ENCODE measurements around the gene ACAA1. TPM values are rescaled to one million over a fixed set of nuclear protein-coding genes. Genes with fewer than 3 reads are reported as not detected.

Gene ACAA1
- total RNA-seq, 2 donors from 2014 or later: 40.1 to 43.7 TPM

GRCh38 chr3:38141173-38141951 is 4.4 kb upstream of the ACAA1 start:
- Mint-ChIP-seq H3K4me3 (no peak overlapping the region), H3K27ac (no peak overlapping the region), H3K4me1 (peaks cover 17% of the 10 kb centered on the region), H3K36me3 (ENCODE audit: low read depth) (peaks cover 12% of the 10 kb centered on the region), H3K27me3 (ENCODE audit: insufficient read depth) (peaks cover 4% of the 10 kb centered on the region), H3K9me3 (no peaks in the 10 kb centered on the region)
- no peak overlapping the region for H3K4me3 ChIP-seq (ENCODE audit: low read length)
- H3K9ac ChIP-seq (ENCODE audit: extremely low read depth, low read length, poor library complexity, severe bottlenecking): no peak overlapping the region
- no peak overlapping the region for H3K27ac ChIP-seq (ENCODE audit: low read depth, low read length)
- peak; percentile 43 for DNase-seq
- 91 to 100% methylated on average over 3 to 7 of the region's 7 CpGs for WGBS, 2 experiments (ENCODE audit: insufficient coverage in 1 of 2, insufficient read length in 1 of 2)
- no peak for TF ChIP-seq CTCF (conservative IDR thresholded peaks at IDR 0.05)
- H3K27me3 ChIP-seq (ENCODE audit: control insufficient read depth, insufficient read depth, low read length, poor library complexity, severe bottlenecking): no peaks in the 10 kb centered on the region
- H3K9me3 ChIP-seq (ENCODE audit: control insufficient read depth, low read length): peaks cover 5% of the 10 kb centered on the region
- peaks cover 10% of the 10 kb centered on the region for H3K36me3 ChIP-seq (ENCODE audit: control insufficient read depth, insufficient read depth, low read length)
- peaks cover 9% of the 10 kb centered on the region for H3K4me1 ChIP-seq (ENCODE audit: control insufficient read depth, insufficient read depth, low read length)

GRCh38 chr3:38140326-38141172 is 3.6 kb upstream of the ACAA1 start:
- H3K27me3 Mint-ChIP-seq (ENCODE audit: insufficient read depth): peaks cover 2% of the 10 kb centered on the region
- Histone ChIP-seq H3K4me3 (ENCODE audit: low read length) (no peak overlapping the region), H3K4me1 (ENCODE audit: control insufficient read depth, insufficient read depth, low read length) (peaks cover 9% of the 10 kb centered on the region), H3K9me3 (ENCODE audit: control insufficient read depth, low read length) (no peaks in the 10 kb centered on the region), H3K27ac (ENCODE audit: low read depth, low read length) (no peak overlapping the region), H3K36me3 (ENCODE audit: control insufficient read depth, insufficient read depth, low read length) (peaks cover 10% of the 10 kb centered on the region), H3K9ac (ENCODE audit: extremely low read depth, low read length, poor library complexity, severe bottlenecking) (no peak overlapping the region), H3K27me3 (ENCODE audit: control insufficient read depth, insufficient read depth, low read length, poor library complexity, severe bottlenecking) (no peaks in the 10 kb centered on the region)
- H3K9me3 Mint-ChIP-seq: no peaks in the 10 kb centered on the region
- H3K4me3 Mint-ChIP-seq: peak overlapping the region; percentile 85
- peaks cover 12% of the 10 kb centered on the region for H3K36me3 Mint-ChIP-seq (ENCODE audit: low read depth)
- 92 to 96% methylated on average over 9 to 13 of the region's 13 CpGs for WGBS, 2 experiments (ENCODE audit: insufficient coverage in 1 of 2, insufficient read length in 1 of 2)
- DNase-seq: peak; percentile 69
- H3K27ac Mint-ChIP-seq: no peak overlapping the region
- peaks cover 23% of the 10 kb centered on the region for H3K4me1 Mint-ChIP-seq
- peak; percentile 26 for TF ChIP-seq CTCF (conservative IDR thresholded peaks at IDR 0.05)

- Histone ChIP-seq H3K36me3 (ENCODE audit: control insufficient read depth, insufficient read depth, low read length) (peaks cover 16% of the 10 kb centered on the region), H3K4me1 (ENCODE audit: control insufficient read depth, insufficient read depth, low read length) (peaks cover 9% of the 10 kb centered on the region), H3K9me3 (ENCODE audit: control insufficient read depth, low read length) (no peaks in the 10 kb centered on the region), H3K27me3 (ENCODE audit: control insufficient read depth, insufficient read depth, low read length, poor library complexity, severe bottlenecking) (no peaks in the 10 kb centered on the region), H3K9ac (ENCODE audit: extremely low read depth, low read length, poor library complexity, severe bottlenecking) (no peak overlapping the region), H3K4me3 (ENCODE audit: low read length) (peak overlapping the region; percentile 88), H3K27ac (ENCODE audit: low read depth, low read length) (no peak overlapping the region)
- no peaks in the 10 kb centered on the region for H3K9me3 Mint-ChIP-seq
- DNase-seq: peak; percentile 43
- H3K4me1 Mint-ChIP-seq: peaks cover 31% of the 10 kb centered on the region
- TF ChIP-seq CTCF (conservative IDR thresholded peaks at IDR 0.05): no peak
- H3K36me3 Mint-ChIP-seq (ENCODE audit: low read depth): peaks cover 17% of the 10 kb centered on the region
- no peaks in the 10 kb centered on the region for H3K27me3 Mint-ChIP-seq (ENCODE audit: insufficient read depth)
- H3K4me3 Mint-ChIP-seq: peak overlapping the region; percentile 85
- H3K27ac Mint-ChIP-seq: no peak overlapping the region
- 93% methylated on average over 3 to 7 of the region's 7 CpGs for WGBS, 2 experiments (ENCODE audit: insufficient coverage in 1 of 2, insufficient read length in 1 of 2)
These were observed 2.7 kb upstream of the ACAA1 start for GRCh38 chr3:38139652-38140051.
